Measurements from ENCODE around the gene SULT1A3. TPM values are rescaled to one million over a fixed set of nuclear protein-coding genes. Genes with fewer than 3 reads are reported as not detected.

The SULT1A3 gene
- total RNA-seq, 1 donor: 12.1 TPM

Small RNA genes within 50 kb of the gene (small RNA-seq; reads per million reads assigned to genes)
- not detected for gene AC106782.4

Other genes with a start within 250 kb of the SULT1A3 start
- gene TMEM219, start 237.2 kb upstream of the SULT1A3 start, total RNA-seq: 64.6 TPM
- 29.1 TPM for gene TAOK2, start 225.4 kb upstream of the SULT1A3 start, total RNA-seq
- gene HIRIP3, start 203.6 kb upstream of the SULT1A3 start, total RNA-seq: 9.4 TPM
- 21.8 TPM for gene INO80E, start 203.0 kb upstream of the SULT1A3 start, total RNA-seq
- 1.1 TPM for gene DOC2A, start 188.2 kb upstream of the SULT1A3 start, total RNA-seq
- gene C16orf92, start 176.1 kb upstream of the SULT1A3 start, total RNA-seq: not detected
- gene TLCD3B, start 168.0 kb upstream of the SULT1A3 start, total RNA-seq: 0.54 TPM
- gene ALDOA, start 133.5 kb upstream of the SULT1A3 start, total RNA-seq: 666 TPM
- gene PPP4C, start 123.3 kb upstream of the SULT1A3 start, total RNA-seq: 215 TPM
- gene TBX6, start 107.3 kb upstream of the SULT1A3 start, total RNA-seq: 2.2 TPM
- 63.6 TPM for gene YPEL3, start 103.0 kb upstream of the SULT1A3 start, total RNA-seq
- 1.1 TPM for gene GDPD3, start 85.7 kb upstream of the SULT1A3 start, total RNA-seq
- gene MAPK3, start 76.0 kb upstream of the SULT1A3 start, total RNA-seq: 46.9 TPM
- 246 TPM for gene CORO1A, start 15.7 kb upstream of the SULT1A3 start, total RNA-seq
- gene BOLA2B, start 5.6 kb upstream of the SULT1A3 start, total RNA-seq: 49.8 TPM
- 59.2 TPM for gene SLX1A, start 5.4 kb upstream of the SULT1A3 start, total RNA-seq
- 1.9 TPM for gene NPIPB13, start 49.2 kb downstream of the SULT1A3 start, total RNA-seq
- 18.6 TPM for gene CD2BP2, start 156.1 kb downstream of the SULT1A3 start, total RNA-seq
- 40.9 TPM for gene TBC1D10B, start 171.2 kb downstream of the SULT1A3 start, total RNA-seq
- gene MYL11, start 175.5 kb downstream of the SULT1A3 start, total RNA-seq: 9.2 TPM
- gene SEPTIN1, start 183.3 kb downstream of the SULT1A3 start, total RNA-seq: 38.2 TPM
- 17.8 TPM for gene ZNF48, start 196.2 kb downstream of the SULT1A3 start, total RNA-seq
- 9.2 TPM for gene ZNF771, start 208.4 kb downstream of the SULT1A3 start, total RNA-seq
- 40.4 TPM for gene DCTPP1, start 230.8 kb downstream of the SULT1A3 start, total RNA-seq
- 18.9 TPM for gene SEPHS2, start 246.6 kb downstream of the SULT1A3 start, total RNA-seq